Mucosa of descending colon (tissue), 3 donors: ENCODE measurements around the gene GTF2H4. TPM values are rescaled to one million over a fixed set of nuclear protein-coding genes. Genes with fewer than 3 reads are reported as not detected.

Experiments used
- ATAC-seq: fragments of 200-7000 bp; cut with Tn5 transposase; one replicate; pipeline ENCODE4 v1.9.1; 2020; ENCODE audit warnings: mild to moderate bottlenecking, moderate library complexity
- DNase-seq, 3 donors: peaks; one replicate each; pipeline ENCODE4 v3.0.0-alpha.2; 2020
- H3K36me3 ChIP-seq: fragments of 200-600 bp; one replicate; pipeline ENCODE4 v1.8.0; 2021; ENCODE audit warnings: low read depth, mild to moderate bottlenecking
- H3K4me1 ChIP-seq: fragments of 200-600 bp; one replicate; pipeline ENCODE4 v1.8.0; 2021; ENCODE audit warnings: low read depth, mild to moderate bottlenecking
- H3K4me3 ChIP-seq: fragments of 200-600 bp; one replicate; pipeline ENCODE4 v1.8.0; 2021; ENCODE audit warnings: mild to moderate bottlenecking
- H3K9me3 ChIP-seq: fragments of 200-600 bp; one replicate; pipeline ENCODE4 v1.8.0; 2021; ENCODE audit warnings: mild to moderate bottlenecking
- intact Hi-C, 2 donors: fragments of 100-400 bp; cut with DNase I in 1 of 2; cut with micrococcal nuclease in 1 of 2; formaldehyde crosslinking; loops; one replicate each; pipeline versions ENCODE4 v1.11.0 to v1.11.1; 2022; cut with DNase I, micrococcal nuclease
- total RNA-seq, 3 donors: library from RNA; stranded (reverse); fragmentation: NEBNext Ultra II Directional in 2 of 3; extraction: Animal tissue kit (Norgen Biotek cat#: 25700) in 2 of 3; gene quantifications; one replicate each; pipeline versions ENCODE4 v1.2.1 to v1.2.4, GENCODE V29; 2021 to 2023
- TF ChIP-seq, protein P1 (sequence below): fragments of 200-600 bp; IDR thresholded peaks from one replicate; pipeline ENCODE4 v1.8.0; 2022; ENCODE audit warnings: antibody characterized with exemption, mild to moderate bottlenecking
- donor health status: DM: no; HTN: no; CAD: no; lungs with moderate emphysema.
- donor health status: DM: no; HTN: no; CAD: no.
- donor health status: DM: no; HTN: yes; CAD: no.

GTF2H4 gene
- total RNA-seq, 3 donors from 2014 or later: 17.0 to 25.3 (median 25.0) TPM

GRCh38 chr6:30881392-30882203 is 26.4 kb upstream of the GTF2H4 start:
- H3K9me3 ChIP-seq: no peaks in the 10 kb centered on the region
- TF ChIP-seq, protein P1, sequence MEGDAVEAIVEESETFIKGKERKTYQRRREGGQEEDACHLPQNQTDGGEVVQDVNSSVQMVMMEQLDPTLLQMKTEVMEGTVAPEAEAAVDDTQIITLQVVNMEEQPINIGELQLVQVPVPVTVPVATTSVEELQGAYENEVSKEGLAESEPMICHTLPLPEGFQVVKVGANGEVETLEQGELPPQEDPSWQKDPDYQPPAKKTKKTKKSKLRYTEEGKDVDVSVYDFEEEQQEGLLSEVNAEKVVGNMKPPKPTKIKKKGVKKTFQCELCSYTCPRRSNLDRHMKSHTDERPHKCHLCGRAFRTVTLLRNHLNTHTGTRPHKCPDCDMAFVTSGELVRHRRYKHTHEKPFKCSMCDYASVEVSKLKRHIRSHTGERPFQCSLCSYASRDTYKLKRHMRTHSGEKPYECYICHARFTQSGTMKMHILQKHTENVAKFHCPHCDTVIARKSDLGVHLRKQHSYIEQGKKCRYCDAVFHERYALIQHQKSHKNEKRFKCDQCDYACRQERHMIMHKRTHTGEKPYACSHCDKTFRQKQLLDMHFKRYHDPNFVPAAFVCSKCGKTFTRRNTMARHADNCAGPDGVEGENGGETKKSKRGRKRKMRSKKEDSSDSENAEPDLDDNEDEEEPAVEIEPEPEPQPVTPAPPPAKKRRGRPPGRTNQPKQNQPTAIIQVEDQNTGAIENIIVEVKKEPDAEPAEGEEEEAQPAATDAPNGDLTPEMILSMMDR: no peak
- ATAC-seq (no peak), DNase-seq (peak in 1 of 3 donors; percentile 24)
- H3K4me1 ChIP-seq: peaks cover 27% of the 10 kb centered on the region
- H3K36me3 ChIP-seq: no peaks in the 10 kb centered on the region
- H3K4me3 ChIP-seq: no peak overlapping the region
- intact Hi-C loops: loop anchor here (10.0 kb wide), 1 partner anchor 137 kb away; the partner anchor contains the start of genes FLOT1 (in 2 of the 2) and IER3 (in 2 of the 2)

DNA sequence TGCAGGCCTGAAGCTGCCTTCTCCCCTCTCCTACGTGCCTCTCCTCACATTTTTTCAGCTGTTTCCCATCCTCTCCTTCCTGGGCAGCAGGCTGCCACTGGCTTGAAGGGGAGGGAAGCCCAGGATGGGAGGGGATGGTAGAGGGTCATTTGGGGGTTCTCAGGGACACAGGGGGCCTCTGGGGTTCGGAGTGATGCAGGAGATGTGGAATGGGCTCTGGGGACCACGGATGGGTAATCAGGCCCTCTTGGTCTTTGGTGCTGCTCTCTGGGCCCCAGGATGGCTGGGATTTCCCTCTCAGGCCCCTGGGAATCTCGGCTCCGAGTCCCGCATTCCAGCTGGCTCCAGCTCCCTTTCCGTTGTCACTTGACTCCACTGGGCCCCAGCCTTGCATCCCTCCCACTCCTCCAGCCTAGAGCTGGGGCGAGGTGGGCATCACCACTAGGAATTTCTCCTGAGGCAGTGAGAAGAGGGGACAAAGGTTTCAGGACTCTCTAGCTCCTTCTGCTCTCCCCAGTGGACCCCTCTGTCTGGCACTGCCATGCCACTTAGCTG is 25.7 kb upstream of the GTF2H4 start:
- intact Hi-C loops: loop anchor here (10.0 kb wide), 1 partner anchor 137 kb away; the partner anchor contains the start of genes FLOT1 (in 2 of the 2) and IER3 (in 2 of the 2)
- peak in 1 of 3 donors; percentile 28 for DNase-seq
- H3K4me1 ChIP-seq: peaks cover 31% of the 10 kb centered on the region

GRCh38 chr6:30882759-30883684 is 25.0 kb upstream of the GTF2H4 start:
- DNase-seq: peak; percentile 89 to 91 (median 90)
- H3K9me3 ChIP-seq: no peaks in the 10 kb centered on the region
- peak overlapping the region; percentile 3 for H3K4me3 ChIP-seq
- H3K36me3 ChIP-seq: no peaks in the 10 kb centered on the region
- TF ChIP-seq, protein P1: no peak
- intact Hi-C loops: loop anchor here (10.0 kb wide), 1 partner anchor 138 kb away; the partner anchor contains the start of genes FLOT1 (in 2 of the 2) and IER3 (in 2 of the 2)
- peak; percentile 66 for ATAC-seq
- peaks cover 28% of the 10 kb centered on the region for H3K4me1 ChIP-seq

More for the DNA sequence above, 25.7 kb upstream of the GTF2H4 start:
- no peak overlapping the region for H3K4me3 ChIP-seq
- no peaks in the 10 kb centered on the region for H3K36me3 ChIP-seq
- H3K9me3 ChIP-seq: no peaks in the 10 kb centered on the region
- no peak for ATAC-seq
- TF ChIP-seq, protein P1: no peak

- intact Hi-C loops: loop anchor here (10.0 kb wide), 1 partner anchor 139 kb away; the partner anchor contains the start of genes FLOT1 (in 2 of the 2) and IER3 (in 2 of the 2)
- peaks cover 27% of the 10 kb centered on the region for H3K4me1 ChIP-seq
- peak within 1 kb of the TSS; percentile 65 for H3K4me3 ChIP-seq
- TF ChIP-seq, protein P1: no peak
- H3K9me3 ChIP-seq: no peaks in the 10 kb centered on the region
- no peaks in the 10 kb centered on the region for H3K36me3 ChIP-seq
- DNase-seq (peak; percentile 84 to 91 (median 85)), ATAC-seq (peak; percentile 62)
Observed at GRCh38 chr6:30883685-30884520, 24.1 kb upstream of the GTF2H4 start, which contains the start of gene DDR1. DDR1 (plus strand) TSS chr6:30884519; CDS start chr6:30888730, 4,211 bp downstream.
